Thyroid gland (tissue), 4 donors: ENCODE measurements around the gene SIK3.

Experiments used
- POLR2A ChIP-seq, 2 donors: fragments of 450-650 bp; IDR thresholded peaks; one replicate each; pipeline ENCODE4 v1.6.1; 2017; ENCODE audit warnings: antibody characterized with exemption in 2 of 2, mild to moderate bottlenecking in 2 of 2, moderate library complexity in 1 of 2
- TF ChIP-seq, protein P1 (sequence below), 6 experiments: fragments of 200-600 bp in 3 of 6; fragments of 450-650 bp in 3 of 6; sonication (generic) in 3 of 6; IDR thresholded peaks; one replicate each; pipeline ENCODE4 v1.5.1; 2016 to 2019; ENCODE audit warnings: antibody characterized with exemption in 6 of 6, mild to moderate bottlenecking in 2 of 6, inconsistent platforms in 1 of 6, moderate library complexity in 1 of 6

DNA sequence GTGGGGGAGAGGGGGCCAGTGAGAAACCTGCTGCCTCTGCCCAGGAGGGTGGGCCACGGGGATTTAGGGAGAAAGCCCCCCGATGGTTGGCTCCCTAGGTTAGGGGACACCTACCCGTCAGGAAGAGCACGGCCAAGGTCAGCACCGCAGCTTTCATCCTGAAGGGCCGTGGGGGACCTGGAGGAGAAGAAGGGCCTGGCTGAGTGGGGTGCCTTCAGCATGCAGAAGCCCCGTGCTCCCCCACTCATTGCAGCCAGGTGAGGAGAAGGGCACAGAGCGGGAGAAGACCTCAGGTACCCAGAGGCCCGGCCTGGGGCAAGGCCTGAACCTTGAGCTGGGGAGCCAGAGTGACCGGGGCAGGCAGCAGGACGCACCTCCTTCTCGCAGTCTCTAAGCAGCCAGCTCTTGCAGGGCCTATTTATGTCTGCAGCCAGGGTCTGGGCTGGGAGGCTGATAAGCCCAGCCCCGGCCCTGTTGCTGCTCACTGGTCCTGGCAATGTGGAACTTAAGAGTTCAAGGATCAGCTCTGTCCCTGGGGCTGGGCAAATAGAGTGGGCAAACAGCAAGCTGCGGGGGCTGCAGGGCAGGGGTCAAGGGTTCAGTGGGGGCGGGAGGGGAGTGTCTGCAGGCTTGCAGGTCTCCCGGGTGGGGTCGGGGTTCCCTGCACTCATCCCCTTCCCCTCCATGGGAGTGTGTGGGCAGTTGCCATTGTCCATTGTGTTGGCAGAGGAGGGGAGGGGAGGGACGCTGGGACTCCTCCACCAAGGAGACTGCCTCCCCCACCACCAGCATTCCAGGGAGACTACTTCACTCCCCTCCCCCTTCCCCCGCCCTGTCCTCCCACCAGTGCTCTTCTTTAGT is 260.8 kb downstream of the SIK3 start, which contains the start of gene APOA1:
- TF ChIP-seq, protein P1, sequence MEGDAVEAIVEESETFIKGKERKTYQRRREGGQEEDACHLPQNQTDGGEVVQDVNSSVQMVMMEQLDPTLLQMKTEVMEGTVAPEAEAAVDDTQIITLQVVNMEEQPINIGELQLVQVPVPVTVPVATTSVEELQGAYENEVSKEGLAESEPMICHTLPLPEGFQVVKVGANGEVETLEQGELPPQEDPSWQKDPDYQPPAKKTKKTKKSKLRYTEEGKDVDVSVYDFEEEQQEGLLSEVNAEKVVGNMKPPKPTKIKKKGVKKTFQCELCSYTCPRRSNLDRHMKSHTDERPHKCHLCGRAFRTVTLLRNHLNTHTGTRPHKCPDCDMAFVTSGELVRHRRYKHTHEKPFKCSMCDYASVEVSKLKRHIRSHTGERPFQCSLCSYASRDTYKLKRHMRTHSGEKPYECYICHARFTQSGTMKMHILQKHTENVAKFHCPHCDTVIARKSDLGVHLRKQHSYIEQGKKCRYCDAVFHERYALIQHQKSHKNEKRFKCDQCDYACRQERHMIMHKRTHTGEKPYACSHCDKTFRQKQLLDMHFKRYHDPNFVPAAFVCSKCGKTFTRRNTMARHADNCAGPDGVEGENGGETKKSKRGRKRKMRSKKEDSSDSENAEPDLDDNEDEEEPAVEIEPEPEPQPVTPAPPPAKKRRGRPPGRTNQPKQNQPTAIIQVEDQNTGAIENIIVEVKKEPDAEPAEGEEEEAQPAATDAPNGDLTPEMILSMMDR (IDR thresholded peaks at IDR 0.05): no peak
- no peak for TF ChIP-seq POLR2A (IDR thresholded peaks at IDR 0.05)
